ENCODE data around the gene CCDC71. TPM values are rescaled to one million over a fixed set of nuclear protein-coding genes. Genes with fewer than 3 reads are reported as not detected.

The CCDC71 gene
- total and polyA plus RNA-seq, 2 of the 13 experiments (the other 11 are each of a cell fraction or from before 2014, with no cell fraction given): 9.7 to 14.3 TPM

DNA sequence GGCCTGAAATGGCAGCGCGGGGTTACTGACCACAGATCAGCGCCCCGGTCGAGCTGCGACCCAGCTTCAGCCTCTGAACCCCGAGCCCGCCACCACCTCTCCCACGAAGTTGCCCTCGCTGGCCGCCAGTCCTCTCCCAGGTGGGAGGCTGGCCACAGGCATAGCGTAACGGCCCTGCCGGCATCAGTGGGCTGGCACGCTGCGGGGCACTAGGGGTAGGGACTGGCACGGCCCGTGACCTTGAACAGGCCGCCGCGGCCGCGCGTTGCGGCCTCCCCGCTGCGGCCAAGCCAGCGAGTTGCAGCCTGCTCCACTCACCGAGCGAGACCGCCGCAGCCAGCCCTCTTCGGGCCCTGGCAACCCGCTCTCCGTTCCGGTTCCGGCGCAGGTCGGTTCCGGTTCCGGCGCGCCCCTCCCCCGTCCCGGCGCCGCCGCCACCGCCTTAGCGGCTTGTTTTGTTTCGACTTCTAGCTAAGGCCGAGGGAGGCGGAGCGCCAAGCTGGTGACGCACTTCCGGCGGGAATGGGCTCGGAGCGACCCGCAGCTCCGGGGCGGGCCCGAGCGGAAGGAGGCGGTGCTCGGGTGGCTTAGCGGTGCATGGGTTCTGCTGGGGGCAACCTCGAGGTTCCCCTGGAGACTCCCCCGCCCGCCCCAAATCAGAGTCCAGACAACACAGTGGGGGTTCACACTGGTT is 45.5 kb downstream of the CCDC71 start, which contains the start of gene USP19 (continued):
- TF ChIP-seq, protein P1, sequence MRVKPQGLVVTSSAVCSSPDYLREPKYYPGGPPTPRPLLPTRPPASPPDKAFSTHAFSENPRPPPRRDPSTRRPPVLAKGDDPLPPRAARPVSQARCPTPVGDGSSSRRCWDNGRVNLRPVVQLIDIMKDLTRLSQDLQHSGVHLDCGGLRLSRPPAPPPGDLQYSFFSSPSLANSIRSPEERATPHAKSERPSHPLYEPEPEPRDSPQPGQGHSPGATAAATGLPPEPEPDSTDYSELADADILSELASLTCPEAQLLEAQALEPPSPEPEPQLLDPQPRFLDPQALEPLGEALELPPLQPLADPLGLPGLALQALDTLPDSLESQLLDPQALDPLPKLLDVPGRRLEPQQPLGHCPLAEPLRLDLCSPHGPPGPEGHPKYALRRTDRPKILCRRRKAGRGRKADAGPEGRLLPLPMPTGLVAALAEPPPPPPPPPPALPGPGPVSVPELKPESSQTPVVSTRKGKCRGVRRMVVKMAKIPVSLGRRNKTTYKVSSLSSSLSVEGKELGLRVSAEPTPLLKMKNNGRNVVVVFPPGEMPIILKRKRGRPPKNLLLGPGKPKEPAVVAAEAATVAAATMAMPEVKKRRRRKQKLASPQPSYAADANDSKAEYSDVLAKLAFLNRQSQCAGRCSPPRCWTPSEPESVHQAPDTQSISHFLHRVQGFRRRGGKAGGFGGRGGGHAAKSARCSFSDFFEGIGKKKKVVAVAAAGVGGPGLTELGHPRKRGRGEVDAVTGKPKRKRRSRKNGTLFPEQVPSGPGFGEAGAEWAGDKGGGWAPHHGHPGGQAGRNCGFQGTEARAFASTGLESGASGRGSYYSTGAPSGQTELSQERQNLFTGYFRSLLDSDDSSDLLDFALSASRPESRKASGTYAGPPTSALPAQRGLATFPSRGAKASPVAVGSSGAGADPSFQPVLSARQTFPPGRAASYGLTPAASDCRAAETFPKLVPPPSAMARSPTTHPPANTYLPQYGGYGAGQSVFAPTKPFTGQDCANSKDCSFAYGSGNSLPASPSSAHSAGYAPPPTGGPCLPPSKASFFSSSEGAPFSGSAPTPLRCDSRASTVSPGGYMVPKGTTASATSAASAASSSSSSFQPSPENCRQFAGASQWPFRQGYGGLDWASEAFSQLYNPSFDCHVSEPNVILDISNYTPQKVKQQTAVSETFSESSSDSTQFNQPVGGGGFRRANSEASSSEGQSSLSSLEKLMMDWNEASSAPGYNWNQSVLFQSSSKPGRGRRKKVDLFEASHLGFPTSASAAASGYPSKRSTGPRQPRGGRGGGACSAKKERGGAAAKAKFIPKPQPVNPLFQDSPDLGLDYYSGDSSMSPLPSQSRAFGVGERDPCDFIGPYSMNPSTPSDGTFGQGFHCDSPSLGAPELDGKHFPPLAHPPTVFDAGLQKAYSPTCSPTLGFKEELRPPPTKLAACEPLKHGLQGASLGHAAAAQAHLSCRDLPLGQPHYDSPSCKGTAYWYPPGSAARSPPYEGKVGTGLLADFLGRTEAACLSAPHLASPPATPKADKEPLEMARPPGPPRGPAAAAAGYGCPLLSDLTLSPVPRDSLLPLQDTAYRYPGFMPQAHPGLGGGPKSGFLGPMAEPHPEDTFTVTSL (CRISPR knock-in tag; IDR thresholded peaks at IDR 0.05; ENCODE audit: borderline replicate concordance): no peak
- TF ChIP-seq HMG20B (CRISPR knock-in tag; conservative IDR thresholded peaks at IDR 0.05) (no peak), TAF15 (IDR thresholded peaks at IDR 0.05; ENCODE audit: low read depth, low read length, poor library complexity, severe bottlenecking) (peak; percentile 59), ZNF17 (CRISPR knock-in tag; IDR thresholded peaks at IDR 0.05) (no peak), ZNF138 (CRISPR knock-in tag; IDR thresholded peaks at IDR 0.05; ENCODE audit: low read depth) (no peak), SNAPC2 (CRISPR knock-in tag; IDR thresholded peaks at IDR 0.05) (no peak), ZNF567 (CRISPR knock-in tag; IDR thresholded peaks at IDR 0.05; ENCODE audit: borderline replicate concordance) (no peak; the same call in 1 of the 2 replicates), SMYD3 (CRISPR knock-in tag; IDR thresholded peaks at IDR 0.05) (0 out of 2 replicates have a peak, but pooled peaks have one; percentile 55), CHD2 (IDR thresholded peaks at IDR 0.05; ENCODE audit: low read depth, low read length) (peak; percentile 37), RBFOX2 (IDR thresholded peaks at IDR 0.05; ENCODE audit: low read depth, low read length) (peak; percentile 98), ZNF546 (CRISPR knock-in tag; conservative IDR thresholded peaks at IDR 0.05) (no peak), ZC3H13 (CRISPR knock-in tag; IDR thresholded peaks at IDR 0.05) (no peak), ZMYM2 (CRISPR knock-in tag; IDR thresholded peaks at IDR 0.05) (no peak), SRF (IDR thresholded peaks at IDR 0.05; ENCODE audit: low read depth, low read length) (no peak), DR1 (CRISPR knock-in tag; IDR thresholded peaks at IDR 0.05) (peak; percentile 29; the same call in 1 of the 2 replicates), NFRKB (IDR thresholded peaks at IDR 0.05) (no peak), MEIS1 (CRISPR knock-in tag; IDR thresholded peaks at IDR 0.05; ENCODE audit: borderline replicate concordance) (no peak), POLR2AphosphoS5 (IDR thresholded peaks at IDR 0.05; ENCODE audit: low read depth, low read length) (peak; percentile 84)
- TF ChIP-seq, protein P2, sequence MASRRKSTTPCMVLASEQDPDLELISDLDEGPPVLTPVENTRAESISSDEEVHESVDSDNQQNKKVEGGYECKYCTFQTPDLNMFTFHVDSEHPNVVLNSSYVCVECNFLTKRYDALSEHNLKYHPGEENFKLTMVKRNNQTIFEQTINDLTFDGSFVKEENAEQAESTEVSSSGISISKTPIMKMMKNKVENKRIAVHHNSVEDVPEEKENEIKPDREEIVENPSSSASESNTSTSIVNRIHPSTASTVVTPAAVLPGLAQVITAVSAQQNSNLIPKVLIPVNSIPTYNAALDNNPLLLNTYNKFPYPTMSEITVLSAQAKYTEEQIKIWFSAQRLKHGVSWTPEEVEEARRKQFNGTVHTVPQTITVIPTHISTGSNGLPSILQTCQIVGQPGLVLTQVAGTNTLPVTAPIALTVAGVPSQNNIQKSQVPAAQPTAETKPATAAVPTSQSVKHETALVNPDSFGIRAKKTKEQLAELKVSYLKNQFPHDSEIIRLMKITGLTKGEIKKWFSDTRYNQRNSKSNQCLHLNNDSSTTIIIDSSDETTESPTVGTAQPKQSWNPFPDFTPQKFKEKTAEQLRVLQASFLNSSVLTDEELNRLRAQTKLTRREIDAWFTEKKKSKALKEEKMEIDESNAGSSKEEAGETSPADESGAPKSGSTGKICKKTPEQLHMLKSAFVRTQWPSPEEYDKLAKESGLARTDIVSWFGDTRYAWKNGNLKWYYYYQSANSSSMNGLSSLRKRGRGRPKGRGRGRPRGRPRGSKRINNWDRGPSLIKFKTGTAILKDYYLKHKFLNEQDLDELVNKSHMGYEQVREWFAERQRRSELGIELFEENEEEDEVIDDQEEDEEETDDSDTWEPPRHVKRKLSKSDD (CRISPR knock-in tag; IDR thresholded peaks at IDR 0.05; ENCODE audit: low read depth): peak; percentile 52; the same call in 1 of the 2 replicates
- TF ChIP-seq, protein P3, sequence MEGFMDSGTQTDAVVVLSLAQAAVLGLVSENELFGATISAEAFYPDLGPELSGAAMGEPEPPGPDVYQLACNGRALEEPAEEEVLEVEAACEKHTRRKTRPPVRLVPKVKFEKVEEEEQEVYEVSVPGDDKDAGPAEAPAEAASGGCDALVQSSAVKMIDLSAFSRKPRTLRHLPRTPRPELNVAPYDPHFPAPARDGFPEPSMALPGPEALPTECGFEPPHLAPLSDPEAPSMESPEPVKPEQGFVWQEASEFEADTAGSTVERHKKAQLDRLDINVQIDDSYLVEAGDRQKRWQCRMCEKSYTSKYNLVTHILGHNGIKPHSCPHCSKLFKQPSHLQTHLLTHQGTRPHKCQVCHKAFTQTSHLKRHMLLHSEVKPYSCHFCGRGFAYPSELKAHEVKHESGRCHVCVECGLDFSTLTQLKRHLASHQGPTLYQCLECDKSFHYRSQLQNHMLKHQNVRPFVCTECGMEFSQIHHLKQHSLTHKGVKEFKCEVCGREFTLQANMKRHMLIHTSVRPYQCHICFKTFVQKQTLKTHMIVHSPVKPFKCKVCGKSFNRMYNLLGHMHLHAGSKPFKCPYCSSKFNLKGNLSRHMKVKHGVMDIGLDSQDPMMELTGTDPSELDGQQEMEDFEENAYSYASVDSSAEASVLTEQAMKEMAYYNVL (CRISPR knock-in tag; IDR thresholded peaks at IDR 0.05; ENCODE audit: borderline replicate concordance): peak; percentile 48; the same call in 1 of the 2 replicates

Data from HepG2 (cell line).